Left lung (tissue), 10 donors: ENCODE data around the gene CENPA. TPM values are rescaled to one million over a fixed set of nuclear protein-coding genes. Genes with fewer than 3 reads are reported as not detected.
A peak's percentile ranks its signal among the peaks of the same experiment; 100 is the strongest.

Experiments used
- ATAC-seq: fragments of 200-7000 bp; cut with Tn5 transposase; one replicate; pipeline ENCODE4 v1.9.1; 2020; ENCODE audit warnings: moderate library complexity
- DNase-seq, 4 donors: peaks; one replicate each; pipeline ENCODE4 v3.0.0-alpha.2; 2013 to 2020
- H3K27ac ChIP-seq, 2 donors: fragments of 200-600 bp; sonication (generic) in 1 of 2; one replicate each; pipeline versions ENCODE4 v1.5.0 to v1.8.0; 2020 to 2021
- H3K27me3 ChIP-seq, 2 donors: fragments of 200-600 bp; sonication (generic) in 1 of 2; one replicate each; pipeline versions ENCODE4 v1.5.0 to v1.8.0; 2020 to 2021
- H3K36me3 ChIP-seq, 2 donors: fragments of 200-600 bp; sonication (generic) in 1 of 2; one replicate each; pipeline versions ENCODE4 v1.5.0 to v1.8.0; 2020 to 2021
- H3K4me1 ChIP-seq, 2 donors: fragments of 200-600 bp; one replicate each; pipeline ENCODE4 v1.8.0; 2021
- H3K4me3 ChIP-seq, 2 donors: fragments of 200-600 bp; sonication (generic) in 1 of 2; one replicate each; pipeline versions ENCODE4 v1.5.0 to v1.8.0; 2020 to 2021; ENCODE audit warnings: mild to moderate bottlenecking in 1 of 2
- H3K9me3 ChIP-seq, 2 donors: fragments of 200-600 bp; sonication (generic) in 1 of 2; one replicate each; pipeline versions ENCODE4 v1.5.0 to v1.8.0; 2020 to 2021
- intact Hi-C, 2 donors: fragments of 100-400 bp; cut with DNase I; formaldehyde crosslinking; loops; one replicate each; pipeline versions ENCODE4 v1.11.2 to v1.14.2; 2022
- polyA plus RNA-seq, 6 donors: library from polyadenylated mRNA; unstranded; fragments of 120-200 nt; gene quantifications; one replicate each; pipeline ENCODE4 v1.2.1, GENCODE V29; 2013; ENCODE audit not compliant: insufficient read length in 6 of 6
- total RNA-seq, 2 donors: library from RNA; stranded (reverse); fragmentation: NEBNext Ultra II Directional; extraction: Animal tissue kit (Norgen Biotek cat#: 25700); gene quantifications; one replicate each; pipeline ENCODE4 v1.2.1, GENCODE V29; 2021
- TF ChIP-seq, protein P1 (sequence below), 2 donors: fragments of 200-600 bp; sonication (generic) in 1 of 2; IDR thresholded peaks; one replicate each; pipeline versions ENCODE4 v1.5.0 to v1.8.0; 2021; ENCODE audit warnings: antibody characterized with exemption in 2 of 2
- donor health status: DM: no; HTN: yes; CAD: no.
- donor health status: DM: no; HTN: no; CAD: no.

CENPA gene
- total and polyA plus RNA-seq, 8 donors, result 0.99 to 27.0 (median 12.5) TPM

DNA sequence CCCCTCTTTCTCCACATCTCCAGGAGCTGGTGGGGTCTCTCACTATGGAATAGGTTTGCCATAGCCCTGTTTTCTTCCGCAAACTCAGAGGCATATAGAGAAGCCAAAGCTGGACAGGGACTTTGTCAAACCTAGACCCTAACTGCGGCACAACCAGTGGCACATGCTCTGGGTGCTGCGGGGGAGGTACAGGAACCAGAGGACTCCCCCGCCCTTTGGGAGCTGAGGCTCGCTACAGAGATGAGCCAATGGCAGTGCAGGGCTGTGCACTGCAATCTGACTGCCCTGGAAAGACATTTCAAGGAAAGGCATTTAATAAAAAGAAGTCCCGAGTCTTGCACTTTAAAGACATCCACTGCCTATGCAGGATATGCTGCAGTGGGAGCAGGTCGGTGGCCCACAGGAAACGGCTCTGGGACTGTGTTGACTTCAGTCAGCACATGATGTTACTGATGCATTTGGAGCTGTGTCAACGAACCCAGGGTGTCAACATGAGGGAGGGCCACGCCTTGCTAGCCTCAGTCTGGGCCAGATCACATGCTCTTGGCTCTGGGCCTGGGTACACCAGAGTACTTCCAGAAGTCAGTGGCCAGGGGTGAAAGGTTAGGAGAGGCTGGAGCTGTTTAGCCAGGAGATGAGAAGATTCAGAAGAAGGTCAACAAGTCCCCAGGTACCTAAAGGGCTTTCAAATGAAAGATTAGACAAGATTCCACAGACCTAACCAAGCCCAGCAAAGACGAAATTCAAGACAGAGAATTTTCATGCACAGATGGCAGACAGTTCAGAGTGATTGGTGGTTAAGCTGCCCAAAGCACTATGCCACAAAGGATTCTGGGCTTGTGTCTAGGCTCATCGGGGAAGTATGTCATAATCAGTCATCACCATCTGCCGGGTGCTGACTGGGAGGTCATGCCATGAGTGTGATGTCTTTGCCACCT, 13.5 kb upstream of the CENPA start:
- Histone ChIP-seq H3K9me3 (no peaks in the 10 kb centered on the region), H3K4me1 (peaks cover 29 to 65% of the 10 kb centered on the region in 2 donors), H3K27ac (peak overlapping the region; percentile 74 to 75), H3K27me3 (no peaks in the 10 kb centered on the region), H3K36me3 (peaks cover 0 to 40% of the 10 kb centered on the region in 2 donors), H3K4me3 (no peak overlapping the region)
- TF ChIP-seq, protein P1, sequence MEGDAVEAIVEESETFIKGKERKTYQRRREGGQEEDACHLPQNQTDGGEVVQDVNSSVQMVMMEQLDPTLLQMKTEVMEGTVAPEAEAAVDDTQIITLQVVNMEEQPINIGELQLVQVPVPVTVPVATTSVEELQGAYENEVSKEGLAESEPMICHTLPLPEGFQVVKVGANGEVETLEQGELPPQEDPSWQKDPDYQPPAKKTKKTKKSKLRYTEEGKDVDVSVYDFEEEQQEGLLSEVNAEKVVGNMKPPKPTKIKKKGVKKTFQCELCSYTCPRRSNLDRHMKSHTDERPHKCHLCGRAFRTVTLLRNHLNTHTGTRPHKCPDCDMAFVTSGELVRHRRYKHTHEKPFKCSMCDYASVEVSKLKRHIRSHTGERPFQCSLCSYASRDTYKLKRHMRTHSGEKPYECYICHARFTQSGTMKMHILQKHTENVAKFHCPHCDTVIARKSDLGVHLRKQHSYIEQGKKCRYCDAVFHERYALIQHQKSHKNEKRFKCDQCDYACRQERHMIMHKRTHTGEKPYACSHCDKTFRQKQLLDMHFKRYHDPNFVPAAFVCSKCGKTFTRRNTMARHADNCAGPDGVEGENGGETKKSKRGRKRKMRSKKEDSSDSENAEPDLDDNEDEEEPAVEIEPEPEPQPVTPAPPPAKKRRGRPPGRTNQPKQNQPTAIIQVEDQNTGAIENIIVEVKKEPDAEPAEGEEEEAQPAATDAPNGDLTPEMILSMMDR (IDR thresholded peaks at IDR 0.05), result no peak
- DNase-seq (peak in 3 of 4 donors; percentile 36 to 92 (median 80)), ATAC-seq (peak; percentile 72)
- intact Hi-C loops, result no loop called here

DNA sequence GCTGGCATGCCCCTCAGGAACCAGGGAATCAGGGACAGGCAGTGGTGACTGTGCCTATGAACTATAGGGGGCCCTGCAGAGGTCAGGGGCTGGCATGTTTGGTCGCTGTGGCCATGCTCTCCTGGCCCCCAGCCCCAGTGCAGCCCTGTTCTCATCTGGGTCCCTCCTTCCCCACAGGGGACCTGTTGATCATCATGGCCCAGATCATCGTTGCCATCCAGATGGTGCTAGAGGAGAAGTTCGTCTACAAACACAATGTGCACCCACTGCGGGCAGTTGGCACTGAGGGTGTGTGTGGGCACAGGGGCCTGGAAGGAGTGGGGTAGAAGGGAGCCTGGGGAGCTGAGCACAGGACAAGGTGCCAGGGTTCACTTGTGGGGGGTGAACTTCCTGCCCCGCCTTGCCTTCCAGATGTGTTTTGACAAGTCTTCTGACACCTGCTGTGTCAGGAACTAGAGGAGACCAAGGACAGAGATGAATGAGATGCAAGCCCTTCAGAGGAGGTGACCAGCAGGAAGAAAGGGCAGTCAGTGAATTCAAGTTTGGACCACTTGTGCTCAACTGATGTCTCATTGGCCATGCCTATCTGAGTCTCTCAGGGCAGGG, 9.6 kb upstream of the CENPA start:
- Histone ChIP-seq H3K27me3 (no peaks in the 10 kb centered on the region), H3K27ac (no peak overlapping the region), H3K4me3 (no peak overlapping the region), H3K4me1 (peaks cover 17 to 25% of the 10 kb centered on the region in 2 donors), H3K9me3 (no peaks in the 10 kb centered on the region), H3K36me3 (peaks cover 0 to 77% of the 10 kb centered on the region in 2 donors)
- DNase-seq, result no peak
- intact Hi-C loops, result no loop called here
- TF ChIP-seq, protein P1 (IDR thresholded peaks at IDR 0.05), result no peak
- no peak for ATAC-seq

DNA sequence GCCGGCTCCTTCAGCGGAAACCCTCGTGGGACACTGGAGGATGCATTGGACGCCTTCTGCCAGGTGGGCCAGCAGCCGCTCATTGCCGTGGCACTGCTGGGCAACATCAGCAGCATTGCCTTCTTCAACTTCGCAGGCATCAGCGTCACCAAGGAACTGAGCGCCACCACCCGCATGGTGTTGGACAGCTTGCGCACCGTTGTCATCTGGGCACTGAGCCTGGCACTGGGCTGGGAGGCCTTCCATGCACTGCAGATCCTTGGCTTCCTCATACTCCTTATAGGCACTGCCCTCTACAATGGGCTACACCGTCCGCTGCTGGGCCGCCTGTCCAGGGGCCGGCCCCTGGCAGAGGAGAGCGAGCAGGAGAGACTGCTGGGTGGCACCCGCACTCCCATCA, 7.8 kb upstream of the CENPA start:
- TF ChIP-seq, protein P1 (IDR thresholded peaks at IDR 0.05), result no peak
- intact Hi-C loops, result no loop called here
- ATAC-seq, result no peak
- no peaks in the 10 kb centered on the region for H3K27me3 ChIP-seq
- H3K36me3 ChIP-seq, result peaks cover 0 to 84% of the 10 kb centered on the region in 2 donors
- no peaks in the 10 kb centered on the region for H3K9me3 ChIP-seq
- H3K4me3 ChIP-seq, result no peak overlapping the region
- peaks cover 0 to 7% of the 10 kb centered on the region in 2 donors for H3K4me1 ChIP-seq
- H3K27ac ChIP-seq, result no peak overlapping the region
- no peak for DNase-seq

DNA sequence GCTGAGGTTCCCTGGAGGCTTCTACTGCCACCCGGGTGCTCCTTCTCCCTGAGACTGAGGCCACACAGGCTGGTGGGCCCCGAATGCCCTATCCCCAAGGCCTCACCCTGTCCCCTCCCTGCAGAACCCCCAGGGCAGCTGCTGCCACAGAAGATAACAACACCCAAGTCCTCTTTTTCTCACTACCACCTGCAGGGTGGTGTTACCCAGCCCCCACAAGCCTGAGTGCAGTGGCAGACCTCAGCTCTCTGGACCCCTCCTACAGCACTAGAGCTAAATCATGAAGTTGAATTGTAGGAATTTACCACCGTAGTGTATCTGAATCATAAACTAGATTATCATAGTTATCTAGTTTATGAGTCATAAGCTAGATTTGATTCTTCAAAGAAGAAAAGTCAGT, 7.3 kb upstream of the CENPA start:
- TF ChIP-seq, protein P1 (IDR thresholded peaks at IDR 0.05), result no peak
- H3K4me1 ChIP-seq, result peaks cover 0 to 3% of the 10 kb centered on the region in 2 donors
- intact Hi-C loops, result no loop called here
- H3K36me3 ChIP-seq, result peaks cover 0 to 84% of the 10 kb centered on the region in 2 donors
- no peaks in the 10 kb centered on the region for H3K9me3 ChIP-seq
- no peak overlapping the region for H3K27ac ChIP-seq
- no peak for DNase-seq
- no peak overlapping the region for H3K4me3 ChIP-seq
- H3K27me3 ChIP-seq, result no peaks in the 10 kb centered on the region
- ATAC-seq, result no peak

DNA sequence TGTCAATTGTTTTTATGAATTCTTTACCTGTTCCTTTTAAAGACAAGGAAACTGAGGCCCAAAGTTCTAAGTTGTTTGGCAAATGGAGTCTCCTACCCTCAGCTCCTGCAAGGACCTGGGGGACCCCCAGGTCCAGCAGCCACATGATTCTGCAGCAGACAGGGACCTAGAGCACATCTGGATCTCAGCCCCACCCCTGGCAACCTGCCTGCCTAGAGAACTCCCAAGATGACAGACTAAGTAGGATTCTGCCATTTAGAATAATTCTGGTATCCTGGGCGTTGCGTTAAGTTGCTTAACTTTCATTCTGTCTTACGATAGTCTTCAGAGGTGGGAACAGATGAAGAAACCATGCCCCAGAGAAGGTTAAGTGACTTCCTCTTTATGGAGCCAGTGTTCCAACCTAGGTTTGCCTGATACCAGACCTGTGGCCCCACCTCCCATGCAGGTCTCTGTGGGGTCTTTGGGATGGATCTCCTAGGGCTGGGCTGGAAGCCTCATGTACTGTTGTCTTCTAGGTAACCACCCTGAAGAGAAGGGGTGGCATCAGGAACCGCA, 5.6 kb upstream of the CENPA start:
- H3K4me3 ChIP-seq, result no peak overlapping the region
- no peaks in the 10 kb centered on the region for H3K9me3 ChIP-seq
- ATAC-seq (no peak), DNase-seq (no peak)
- intact Hi-C loops, result no loop called here
- H3K36me3 ChIP-seq, result peaks cover 0 to 67% of the 10 kb centered on the region in 2 donors
- H3K27ac ChIP-seq, result peak overlapping the region in 1 of 2 donors; percentile 34
- H3K4me1 ChIP-seq, result peaks cover 0 to 8% of the 10 kb centered on the region in 2 donors
- H3K27me3 ChIP-seq, result no peaks in the 10 kb centered on the region
- TF ChIP-seq, protein P1 (IDR thresholded peaks at IDR 0.05), result no peak
